ENCODE results near the gene SRGAP3.

SRGAP3 gene

GRCh38 chr3:8985876-8986275 lies 263.6 kb downstream of the SRGAP3 start:
- ATAC-seq, result no peak
- TF ChIP-seq ISL1 (CRISPR knock-in tag; IDR thresholded peaks at IDR 0.05) (no peak), PATZ1 (CRISPR knock-in tag; IDR thresholded peaks at IDR 0.05; ENCODE audit: borderline replicate concordance) (no peak), ZNF70 (CRISPR knock-in tag; IDR thresholded peaks at IDR 0.05) (no peak)
- TF ChIP-seq, protein P1, sequence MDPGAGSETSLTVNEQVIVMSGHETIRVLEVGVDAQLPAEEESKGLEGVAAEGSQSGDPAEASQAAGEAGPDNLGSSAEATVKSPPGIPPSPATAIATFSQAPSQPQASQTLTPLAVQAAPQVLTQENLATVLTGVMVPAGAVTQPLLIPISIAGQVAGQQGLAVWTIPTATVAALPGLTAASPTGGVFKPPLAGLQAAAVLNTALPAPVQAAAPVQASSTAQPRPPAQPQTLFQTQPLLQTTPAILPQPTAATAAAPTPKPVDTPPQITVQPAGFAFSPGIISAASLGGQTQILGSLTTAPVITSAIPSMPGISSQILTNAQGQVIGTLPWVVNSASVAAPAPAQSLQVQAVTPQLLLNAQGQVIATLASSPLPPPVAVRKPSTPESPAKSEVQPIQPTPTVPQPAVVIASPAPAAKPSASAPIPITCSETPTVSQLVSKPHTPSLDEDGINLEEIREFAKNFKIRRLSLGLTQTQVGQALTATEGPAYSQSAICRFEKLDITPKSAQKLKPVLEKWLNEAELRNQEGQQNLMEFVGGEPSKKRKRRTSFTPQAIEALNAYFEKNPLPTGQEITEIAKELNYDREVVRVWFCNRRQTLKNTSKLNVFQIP (CRISPR knock-in tag; IDR thresholded peaks at IDR 0.05; ENCODE audit: borderline replicate concordance, low read depth), result no peak

GRCh38 chr3:8985411-8985831 lies 264.0 kb downstream of the SRGAP3 start:
- TF ChIP-seq ZC3H10 (CRISPR knock-in tag; IDR thresholded peaks at IDR 0.05) (no peak), RARB (CRISPR knock-in tag; IDR thresholded peaks at IDR 0.05) (no peak), ZNF8 (CRISPR knock-in tag; IDR thresholded peaks at IDR 0.05) (no peak), PATZ1 (CRISPR knock-in tag; IDR thresholded peaks at IDR 0.05; ENCODE audit: borderline replicate concordance) (no peak), TOX (CRISPR knock-in tag; IDR thresholded peaks at IDR 0.05; ENCODE audit: borderline replicate concordance) (no peak), ISL1 (CRISPR knock-in tag; IDR thresholded peaks at IDR 0.05) (no peak), ZNF70 (CRISPR knock-in tag; IDR thresholded peaks at IDR 0.05) (no peak), ARNTL (CRISPR knock-in tag; IDR thresholded peaks at IDR 0.05; ENCODE audit: borderline replicate concordance, low read depth) (no peak), CSRNP3 (CRISPR knock-in tag; IDR thresholded peaks at IDR 0.05) (no peak), CREB5 (CRISPR knock-in tag; IDR thresholded peaks at IDR 0.05; ENCODE audit: low read depth) (no peak), ESRRG (CRISPR knock-in tag; IDR thresholded peaks at IDR 0.05) (no peak), SNAI2 (CRISPR knock-in tag; IDR thresholded peaks at IDR 0.05) (no peak), CSDC2 (CRISPR knock-in tag; IDR thresholded peaks at IDR 0.05) (no peak), ZFP3 (CRISPR knock-in tag; IDR thresholded peaks at IDR 0.05) (no peak)
- TF ChIP-seq, protein P1 (CRISPR knock-in tag; IDR thresholded peaks at IDR 0.05; ENCODE audit: borderline replicate concordance, low read depth), result no peak
- TF ChIP-seq, protein P2, sequence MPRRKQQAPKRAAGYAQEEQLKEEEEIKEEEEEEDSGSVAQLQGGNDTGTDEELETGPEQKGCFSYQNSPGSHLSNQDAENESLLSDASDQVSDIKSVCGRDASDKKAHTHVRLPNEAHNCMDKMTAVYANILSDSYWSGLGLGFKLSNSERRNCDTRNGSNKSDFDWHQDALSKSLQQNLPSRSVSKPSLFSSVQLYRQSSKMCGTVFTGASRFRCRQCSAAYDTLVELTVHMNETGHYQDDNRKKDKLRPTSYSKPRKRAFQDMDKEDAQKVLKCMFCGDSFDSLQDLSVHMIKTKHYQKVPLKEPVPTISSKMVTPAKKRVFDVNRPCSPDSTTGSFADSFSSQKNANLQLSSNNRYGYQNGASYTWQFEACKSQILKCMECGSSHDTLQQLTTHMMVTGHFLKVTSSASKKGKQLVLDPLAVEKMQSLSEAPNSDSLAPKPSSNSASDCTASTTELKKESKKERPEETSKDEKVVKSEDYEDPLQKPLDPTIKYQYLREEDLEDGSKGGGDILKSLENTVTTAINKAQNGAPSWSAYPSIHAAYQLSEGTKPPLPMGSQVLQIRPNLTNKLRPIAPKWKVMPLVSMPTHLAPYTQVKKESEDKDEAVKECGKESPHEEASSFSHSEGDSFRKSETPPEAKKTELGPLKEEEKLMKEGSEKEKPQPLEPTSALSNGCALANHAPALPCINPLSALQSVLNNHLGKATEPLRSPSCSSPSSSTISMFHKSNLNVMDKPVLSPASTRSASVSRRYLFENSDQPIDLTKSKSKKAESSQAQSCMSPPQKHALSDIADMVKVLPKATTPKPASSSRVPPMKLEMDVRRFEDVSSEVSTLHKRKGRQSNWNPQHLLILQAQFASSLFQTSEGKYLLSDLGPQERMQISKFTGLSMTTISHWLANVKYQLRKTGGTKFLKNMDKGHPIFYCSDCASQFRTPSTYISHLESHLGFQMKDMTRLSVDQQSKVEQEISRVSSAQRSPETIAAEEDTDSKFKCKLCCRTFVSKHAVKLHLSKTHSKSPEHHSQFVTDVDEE (CRISPR knock-in tag; IDR thresholded peaks at IDR 0.05), result no peak
- ATAC-seq, result no peak

GRCh38 chr3:8984526-8984925 lies 264.9 kb downstream of the SRGAP3 start:
- no peak for ATAC-seq
- TF ChIP-seq OSR1 (CRISPR knock-in tag; IDR thresholded peaks at IDR 0.05) (no peak), TOX (CRISPR knock-in tag; IDR thresholded peaks at IDR 0.05; ENCODE audit: borderline replicate concordance) (no peak), BACH2 (CRISPR knock-in tag; IDR thresholded peaks at IDR 0.05; ENCODE audit: borderline replicate concordance) (no peak), PPARA (CRISPR knock-in tag; IDR thresholded peaks at IDR 0.05; ENCODE audit: borderline replicate concordance) (no peak), SNAI2 (CRISPR knock-in tag; IDR thresholded peaks at IDR 0.05) (no peak), PATZ1 (CRISPR knock-in tag; IDR thresholded peaks at IDR 0.05; ENCODE audit: borderline replicate concordance) (no peak), ARNTL (CRISPR knock-in tag; IDR thresholded peaks at IDR 0.05; ENCODE audit: borderline replicate concordance, low read depth) (no peak), TCF4 (CRISPR knock-in tag; IDR thresholded peaks at IDR 0.05; ENCODE audit: borderline replicate concordance) (no peak), CREB5 (CRISPR knock-in tag; IDR thresholded peaks at IDR 0.05; ENCODE audit: low read depth) (no peak), ZNF70 (CRISPR knock-in tag; IDR thresholded peaks at IDR 0.05) (no peak), RARB (CRISPR knock-in tag; IDR thresholded peaks at IDR 0.05) (no peak), CSDC2 (CRISPR knock-in tag; IDR thresholded peaks at IDR 0.05) (no peak)
